Neuronal stem cell (in vitro differentiated cells): ENCODE measurements around the gene TIMP3.

Experiments
- DNase-seq: peaks from one replicate; pipeline ENCODE4 v3.0.0-alpha.2; 2013; ENCODE audit warnings: low spot score
- H2AFZ ChIP-seq: one replicate; pipeline ENCODE4 v1.6.1; 2013; ENCODE audit warnings: mild to moderate bottlenecking, low read length, inconsistent platforms
- H2AK5ac ChIP-seq: 2 replicates; pipeline ENCODE4 v1.6.1; 2013; ENCODE audit warnings: low read depth, mild to moderate bottlenecking, inconsistent platforms, low read length, moderate library complexity, mixed read lengths
- H2BK120ac ChIP-seq: 2 replicates; pipeline ENCODE4 v1.6.1; 2013; ENCODE audit warnings: low read depth, mild to moderate bottlenecking, inconsistent platforms, low read length, moderate library complexity, mixed read lengths
- H2BK12ac ChIP-seq: one replicate; pipeline ENCODE4 v1.6.1; 2013; ENCODE audit warnings: low read length, inconsistent platforms
- H2BK15ac ChIP-seq: 2 replicates; pipeline ENCODE4 v1.6.1; 2013; ENCODE audit warnings: mild to moderate bottlenecking, low read length, inconsistent platforms, mixed read lengths
- H2BK5ac ChIP-seq: one replicate; pipeline ENCODE4 v1.6.1; 2013; ENCODE audit warnings: inconsistent platforms, mild to moderate bottlenecking, low read length, moderate library complexity
- H3K14ac ChIP-seq: one replicate; pipeline ENCODE4 v1.6.1; 2013; ENCODE audit warnings: low read length, inconsistent platforms
- H3K18ac ChIP-seq: 2 replicates; pipeline ENCODE4 v1.6.1; 2013; ENCODE audit warnings: low read length, inconsistent platforms
- H3K23ac ChIP-seq: 2 replicates; pipeline ENCODE4 v1.6.1; 2013; ENCODE audit warnings: low read depth, mild to moderate bottlenecking, mixed read lengths, low read length, inconsistent platforms; ENCODE audit not compliant: poor library complexity
- H3K27ac ChIP-seq: replicated peaks from 3 replicates; pipeline ENCODE4 v1.5.1; 2013; ENCODE audit warnings: low read length, inconsistent platforms
- H3K27me3 ChIP-seq, 3 experiments: 2 replicates each; pipeline ENCODE4 v1.6.1; 2013; ENCODE audit warnings: low read length in 3 of 3, mild to moderate bottlenecking in 2 of 3, inconsistent platforms in 1 of 3, low read depth in 1 of 3, mixed read lengths in 1 of 3, moderate library complexity in 1 of 3; ENCODE audit not compliant: control insufficient read depth in 3 of 3, insufficient read depth in 3 of 3
- H3K36me3 ChIP-seq, 2 donors: replicated peaks in 1 of 2; 2 replicates each; pipeline ENCODE4 v1.6.1; 2013; ENCODE audit warnings: low read length in 2 of 2; ENCODE audit not compliant: control insufficient read depth in 2 of 2, insufficient read depth in 2 of 2
- H3K4ac ChIP-seq: 2 replicates; pipeline ENCODE4 v1.6.1; 2013; ENCODE audit warnings: inconsistent platforms, mild to moderate bottlenecking, low read length, moderate library complexity
- H3K4me1 ChIP-seq, 2 donors: 1 replicate in 1 of 2; 2 replicates in 1 of 2; pipeline ENCODE4 v1.6.1; 2013; ENCODE audit warnings: low read length in 2 of 2, low read depth in 1 of 2; ENCODE audit not compliant: control insufficient read depth in 2 of 2, insufficient read depth in 1 of 2
- H3K4me2 ChIP-seq: one replicate; pipeline ENCODE4 v1.6.1; 2013; ENCODE audit warnings: mild to moderate bottlenecking, low read length, inconsistent platforms; ENCODE audit not compliant: insufficient read depth, poor library complexity, severe bottlenecking
- H3K4me3 ChIP-seq, 2 donors: 2 replicates each; pipeline ENCODE4 v1.5.1; 2013; ENCODE audit warnings: low read length in 2 of 2, mild to moderate bottlenecking in 2 of 2, inconsistent platforms in 1 of 2, moderate library complexity in 1 of 2
- H3K79me1 ChIP-seq: one replicate; pipeline ENCODE4 v1.6.1; 2013; ENCODE audit warnings: low read depth, mild to moderate bottlenecking, inconsistent platforms, low read length, moderate library complexity
- H3K9ac ChIP-seq: one replicate; pipeline ENCODE4 v1.6.1; 2013; ENCODE audit warnings: mild to moderate bottlenecking, low read depth, low read length, inconsistent platforms; ENCODE audit not compliant: poor library complexity
- H3K9me3 ChIP-seq, 2 donors: replicated peaks in 1 of 2; 2 replicates each; pipeline versions ENCODE3 to v1.6.1; 2013; ENCODE audit warnings: low read length in 2 of 2, mild to moderate bottlenecking in 2 of 2, inconsistent platforms in 1 of 2, low read depth in 1 of 2, mixed read lengths in 1 of 2, moderate library complexity in 1 of 2; ENCODE audit not compliant: control insufficient read depth in 2 of 2, insufficient read depth in 1 of 2
- H4K8ac ChIP-seq: one replicate; pipeline ENCODE4 v1.6.1; 2013; ENCODE audit warnings: low read depth, mild to moderate bottlenecking, inconsistent platforms, low read length, moderate library complexity
- H4K91ac ChIP-seq: one replicate; pipeline ENCODE4 v1.6.1; 2013; ENCODE audit warnings: low read length, low read depth, mild to moderate bottlenecking, inconsistent platforms; ENCODE audit not compliant: poor library complexity
- WGBS, 2 donors: extraction: QIAGEN DNeasy Blood & Tissue Kit; methylation state at CpG; one replicate each; pipeline ENCODE4 v1.1.7; 2013; ENCODE audit warnings: missing lambda C conversion rate in 2 of 2, mixed read lengths in 1 of 2; ENCODE audit not compliant: insufficient read length in 2 of 2, insufficient replicate concordance in 1 of 2; ENCODE audit errors: extremely low coverage in 2 of 2; 5-methylcytosine and 5-hydroxymethylcytosine counted together

The TIMP3 gene

DNA sequence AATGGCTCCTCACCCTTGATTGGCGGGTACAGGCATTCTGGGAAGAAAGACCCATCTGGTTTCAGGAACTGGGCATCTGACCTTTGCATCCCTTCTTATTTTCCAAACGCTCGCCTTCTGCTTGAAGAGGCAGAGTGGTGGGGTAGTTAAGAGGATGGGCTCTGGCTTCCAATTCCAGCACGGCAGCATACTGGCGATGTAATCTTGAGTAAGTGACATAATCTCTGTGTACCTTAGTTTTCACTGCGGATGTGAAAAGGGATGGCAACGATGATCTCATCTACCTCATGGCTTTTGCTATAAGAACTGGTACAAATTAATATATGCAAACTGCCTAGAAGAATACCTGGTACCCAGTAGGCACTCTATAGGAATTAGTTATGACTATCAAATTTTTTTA lies 10.0 kb upstream of the TIMP3 start:
- WGBS, 2 donors, result no CpG with 5 or more reads among the region's 7 CpGs
- Histone ChIP-seq H3K4me3 (no peak overlapping the region), H2BK12ac (no peak overlapping the region), H2AK5ac (no peak overlapping the region), H3K36me3 (no peaks in the 10 kb centered on the region), H3K79me1 (no peaks in the 10 kb centered on the region), H3K4ac (no peak overlapping the region), H3K23ac (no peak overlapping the region), H2BK120ac (no peak overlapping the region), H2BK15ac (no peak overlapping the region), H3K9me3 (no peaks in the 10 kb centered on the region), H3K27ac (no peak overlapping the region), H4K8ac (no peak overlapping the region), H4K91ac (no peak overlapping the region), H3K27me3 (no peaks in the 10 kb centered on the region), H3K9ac (no peak overlapping the region), H2BK5ac (no peak overlapping the region), H3K4me2 (no peak overlapping the region), H2AFZ (no peak overlapping the region), H3K18ac (no peak overlapping the region), H3K14ac (no peak overlapping the region), H3K4me1 (peaks cover 0 to 5% of the 10 kb centered on the region in 2 donors)
- DNase-seq, result no peak

DNA sequence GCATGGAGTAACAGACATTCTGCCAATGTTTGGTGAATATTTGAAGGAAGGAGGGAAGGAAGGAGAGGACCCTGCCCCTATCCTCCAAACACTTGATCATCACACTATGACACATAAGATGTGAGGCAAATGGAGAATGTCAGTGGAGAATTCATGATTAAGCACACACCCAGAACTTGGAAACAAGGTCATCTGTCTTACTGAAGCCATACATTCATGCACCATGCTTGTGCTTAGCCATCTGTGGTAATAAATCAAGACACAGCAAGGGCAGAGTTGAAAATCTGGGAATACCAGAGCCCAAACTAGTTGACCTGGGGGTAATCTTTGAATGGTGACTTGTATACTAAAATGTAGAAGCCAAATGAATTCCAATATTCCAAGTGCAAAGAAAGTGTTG lies 7.9 kb upstream of the TIMP3 start:
- Histone ChIP-seq H4K91ac (no peak overlapping the region), H2AFZ (no peak overlapping the region), H3K9me3 (no peaks in the 10 kb centered on the region), H2AK5ac (no peak overlapping the region), H3K36me3 (no peaks in the 10 kb centered on the region), H2BK120ac (no peak overlapping the region), H4K8ac (no peak overlapping the region), H2BK5ac (no peak overlapping the region), H3K79me1 (no peaks in the 10 kb centered on the region), H3K4me1 (peaks cover 0 to 7% of the 10 kb centered on the region in 2 donors), H3K27me3 (no peaks in the 10 kb centered on the region), H2BK15ac (no peak overlapping the region), H3K27ac (no peak overlapping the region), H3K9ac (no peak overlapping the region), H3K4me2 (no peak overlapping the region), H3K4me3 (no peak overlapping the region), H3K23ac (no peak overlapping the region), H3K18ac (no peak overlapping the region), H2BK12ac (no peak overlapping the region), H3K4ac (no peak overlapping the region), H3K14ac (no peak overlapping the region)
- no peak for DNase-seq

DNA sequence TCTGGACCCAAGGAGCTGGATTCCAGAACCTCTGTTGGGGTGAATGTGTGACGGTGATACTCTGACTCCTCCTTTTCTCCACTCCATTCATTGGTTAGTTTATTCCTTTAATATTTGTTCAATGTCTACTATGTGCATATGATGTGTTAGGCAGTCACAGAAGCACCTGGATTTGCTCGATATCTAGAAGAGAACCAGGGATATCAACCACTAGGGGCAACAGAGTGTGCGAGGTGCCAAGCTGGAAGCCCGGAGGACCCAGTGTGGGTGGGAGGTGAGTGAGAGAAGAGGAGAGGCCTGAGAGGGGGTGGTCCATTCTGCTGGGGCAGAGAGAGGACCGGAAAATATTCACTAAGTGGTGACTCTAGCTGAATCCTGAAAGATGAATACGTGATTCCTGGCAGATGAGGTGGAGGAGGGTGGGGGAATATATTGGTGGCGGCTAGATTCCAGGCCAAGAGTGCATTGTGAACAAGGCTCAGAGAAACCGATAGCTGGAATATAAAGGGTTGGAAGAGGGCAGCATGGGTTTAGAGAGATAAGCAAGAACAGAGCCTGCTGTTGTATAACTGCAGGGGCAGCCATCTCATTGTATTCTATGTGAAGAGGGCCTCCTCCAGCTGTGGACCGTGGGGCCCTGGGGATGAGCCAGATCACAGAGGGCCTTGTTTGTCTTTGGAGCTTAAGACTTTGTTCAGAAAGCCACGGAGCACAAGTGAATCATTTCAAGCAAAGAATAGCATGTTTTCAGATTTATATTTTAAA lies 6.9 kb upstream of the TIMP3 start:
- Histone ChIP-seq H4K91ac (no peak overlapping the region), H3K9me3 (no peaks in the 10 kb centered on the region), H2AFZ (no peak overlapping the region), H3K23ac (no peak overlapping the region), H3K18ac (no peak overlapping the region), H2BK15ac (no peak overlapping the region), H3K27ac (no peak overlapping the region), H3K4me1 (peaks cover 0 to 3% of the 10 kb centered on the region in 2 donors), H2BK120ac (no peak overlapping the region), H3K4ac (no peak overlapping the region), H3K9ac (no peak overlapping the region), H3K27me3 (peaks cover 0 to 5% (median 0%) of the 10 kb centered on the region in 3 experiments), H2BK5ac (no peak overlapping the region), H3K14ac (no peak overlapping the region), H3K79me1 (no peaks in the 10 kb centered on the region), H4K8ac (no peak overlapping the region), H3K4me2 (no peak overlapping the region), H3K4me3 (no peak overlapping the region), H3K36me3 (no peaks in the 10 kb centered on the region), H2AK5ac (no peak overlapping the region), H2BK12ac (no peak overlapping the region)
- no CpG with 5 or more reads among the region's 10 CpGs for WGBS, 2 donors
- DNase-seq, result no peak

DNA sequence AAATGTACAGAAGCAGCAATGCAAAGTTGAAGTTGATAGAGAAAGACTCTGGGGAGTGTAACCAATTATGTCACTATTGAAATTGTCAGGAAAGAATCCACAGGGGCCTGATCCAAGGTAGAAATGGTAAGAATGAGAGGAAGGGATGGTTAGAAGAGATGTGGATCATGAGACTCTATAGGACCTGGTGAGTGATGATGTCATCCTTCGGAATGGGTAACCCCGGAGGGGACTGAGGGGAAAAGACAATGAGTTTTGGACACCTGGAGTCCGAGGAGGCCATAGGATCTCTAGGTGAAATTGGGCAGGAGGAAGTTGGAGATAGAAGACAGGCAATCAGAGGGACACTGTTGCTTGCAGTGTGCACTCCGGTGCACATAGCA lies 6.3 kb upstream of the TIMP3 start:
- Histone ChIP-seq H2BK15ac (no peak overlapping the region), H3K4ac (no peak overlapping the region), H3K9me3 (no peaks in the 10 kb centered on the region), H3K23ac (no peak overlapping the region), H3K14ac (no peak overlapping the region), H3K4me1 (peaks cover 0 to 3% of the 10 kb centered on the region in 2 donors), H3K79me1 (no peaks in the 10 kb centered on the region), H3K4me2 (no peak overlapping the region), H3K9ac (no peak overlapping the region), H4K91ac (no peak overlapping the region), H2BK12ac (no peak overlapping the region), H3K27me3 (peaks cover 0 to 11% (median 0%) of the 10 kb centered on the region in 3 experiments), H3K36me3 (no peaks in the 10 kb centered on the region), H3K18ac (peak overlapping the region; percentile 32), H4K8ac (no peak overlapping the region), H2AFZ (no peak overlapping the region), H2BK120ac (no peak overlapping the region), H3K27ac (no peak overlapping the region), H3K4me3 (no peak overlapping the region), H2BK5ac (no peak overlapping the region), H2AK5ac (no peak overlapping the region)
- WGBS, 2 donors, result no CpG with 5 or more reads among the region's 4 CpGs
- DNase-seq, result no peak
